ENCODE data around the gene GPR3.

- TF ChIP-seq CTCF (IDR thresholded peaks at IDR 0.05) (peak in 1 of 6 experiments; percentile 27), POLR2A (IDR thresholded peaks at IDR 0.05) (no peak)
Observed at GRCh38 chr1:27368869-27369582, 23.4 kb upstream of the GPR3 start.

All from Peyer's patch (tissue), 4 donors.